Lung (tissue), 12 donors: ENCODE data around the gene ADAM22. TPM values are rescaled to one million over a fixed set of nuclear protein-coding genes. Genes with fewer than 3 reads are reported as not detected.

Experiments
- ATAC-seq: fragments of 200-7000 bp; cut with Tn5 transposase; one replicate; pipeline ENCODE4 v1.9.1; 2020; ENCODE audit warnings: moderate number of reproducible peaks; ENCODE audit not compliant: insufficient read depth, low FRiP score
- DNase-seq, 3 donors: peaks; one replicate each; pipeline ENCODE4 v3.0.0-alpha.2; 2013 to 2017
- H3K27ac ChIP-seq, 2 donors: one replicate each; pipeline ENCODE4 v1.5.1; 2013; ENCODE audit warnings: mild to moderate bottlenecking in 2 of 2, moderate library complexity in 2 of 2, control low read depth in 1 of 2, inconsistent platforms in 1 of 2, low read depth in 1 of 2, low read length in 1 of 2
- H3K27me3 ChIP-seq, 3 donors: one replicate each; pipeline ENCODE4 v1.5.1; 2013; ENCODE audit warnings: low read length in 2 of 3; ENCODE audit not compliant: control insufficient read depth in 3 of 3, insufficient read depth in 3 of 3
- H3K36me3 ChIP-seq, 4 donors: one replicate each; pipeline ENCODE4 v1.5.1; 2013; ENCODE audit warnings: low read length in 4 of 4, mild to moderate bottlenecking in 1 of 4, moderate library complexity in 1 of 4; ENCODE audit not compliant: control insufficient read depth in 4 of 4, insufficient read depth in 4 of 4
- H3K4me1 ChIP-seq, 5 donors: one replicate each; pipeline ENCODE4 v1.5.1; 2013; ENCODE audit warnings: low read length in 5 of 5, mild to moderate bottlenecking in 2 of 5, moderate library complexity in 1 of 5; ENCODE audit not compliant: control insufficient read depth in 5 of 5, insufficient read depth in 5 of 5
- H3K4me3 ChIP-seq: one replicate; pipeline ENCODE4 v1.5.1; 2013; ENCODE audit warnings: mild to moderate bottlenecking, control low read depth, moderate library complexity
- H3K9ac ChIP-seq, 2 donors: one replicate each; pipeline ENCODE4 v1.5.1; 2013; ENCODE audit warnings: low read length in 2 of 2, control low read depth in 1 of 2; ENCODE audit not compliant: insufficient read depth in 1 of 2
- H3K9me3 ChIP-seq, 4 donors: one replicate each; pipeline ENCODE4 v1.5.1; 2013; ENCODE audit warnings: low read length in 3 of 4, mild to moderate bottlenecking in 1 of 4, moderate library complexity in 1 of 4; ENCODE audit not compliant: control insufficient read depth in 4 of 4, insufficient read depth in 3 of 4
- WGBS, 2 donors: extraction: QIAGEN DNeasy Blood & Tissue Kit; methylation state at CpG; one replicate each; pipeline ENCODE4 v1.1.7; 2013; 5-methylcytosine and 5-hydroxymethylcytosine counted together
- polyA plus RNA-seq, 2 donors: library from polyadenylated mRNA; stranded (reverse); fragments of 200-250 nt; gene quantifications; one replicate each; pipeline ENCODE4 v1.2.1, GENCODE V29; 2013
- total RNA-seq, 2 donors: library from RNA; depleted of rRNA in 1 of 2; stranded (reverse); fragments of >200 nt in 1 of 2; gene quantifications; one replicate each; pipeline ENCODE4 v1.2.1, GENCODE V29; 2014 to 2021
- TF ChIP-seq, protein P1 (sequence below): IDR thresholded peaks from 2 replicates; pipeline ENCODE4 v1.5.1; 2012; ENCODE audit warnings: mild to moderate bottlenecking; ENCODE audit errors: control extremely low read depth, extremely low read depth
- donor health status: control.
- donor health status: control.
- donor health status: Bipolar disorder and iron deficiency.
- donor health status: healthy.
- donor health status: DM: yes; HTN: yes; CAD: no.

ADAM22 gene
- total and polyA plus RNA-seq, 4 donors = 0.13 to 17.7 (median 0.97) TPM

- H3K36me3 ChIP-seq = no peaks in the 10 kb centered on the region
- DNase-seq (no peak), ATAC-seq (no peak)
- no peaks in the 10 kb centered on the region for H3K27me3 ChIP-seq
- WGBS, 2 donors = 88 to 93% methylated on average over 3 of the region's 3 CpGs
- no peak overlapping the region for H3K9ac ChIP-seq
- TF ChIP-seq, protein P1, sequence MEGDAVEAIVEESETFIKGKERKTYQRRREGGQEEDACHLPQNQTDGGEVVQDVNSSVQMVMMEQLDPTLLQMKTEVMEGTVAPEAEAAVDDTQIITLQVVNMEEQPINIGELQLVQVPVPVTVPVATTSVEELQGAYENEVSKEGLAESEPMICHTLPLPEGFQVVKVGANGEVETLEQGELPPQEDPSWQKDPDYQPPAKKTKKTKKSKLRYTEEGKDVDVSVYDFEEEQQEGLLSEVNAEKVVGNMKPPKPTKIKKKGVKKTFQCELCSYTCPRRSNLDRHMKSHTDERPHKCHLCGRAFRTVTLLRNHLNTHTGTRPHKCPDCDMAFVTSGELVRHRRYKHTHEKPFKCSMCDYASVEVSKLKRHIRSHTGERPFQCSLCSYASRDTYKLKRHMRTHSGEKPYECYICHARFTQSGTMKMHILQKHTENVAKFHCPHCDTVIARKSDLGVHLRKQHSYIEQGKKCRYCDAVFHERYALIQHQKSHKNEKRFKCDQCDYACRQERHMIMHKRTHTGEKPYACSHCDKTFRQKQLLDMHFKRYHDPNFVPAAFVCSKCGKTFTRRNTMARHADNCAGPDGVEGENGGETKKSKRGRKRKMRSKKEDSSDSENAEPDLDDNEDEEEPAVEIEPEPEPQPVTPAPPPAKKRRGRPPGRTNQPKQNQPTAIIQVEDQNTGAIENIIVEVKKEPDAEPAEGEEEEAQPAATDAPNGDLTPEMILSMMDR = no peak
- H3K4me1 ChIP-seq = peaks cover 0 to 3% (median 0%) of the 10 kb centered on the region in 5 donors
- no peaks in the 10 kb centered on the region for H3K9me3 ChIP-seq
- no peak overlapping the region for H3K27ac ChIP-seq
- no peak overlapping the region for H3K4me3 ChIP-seq
Measured at GRCh38 chr7:87984088-87984487, 50.0 kb downstream of the ADAM22 start.

GRCh38 chr7:87993269-87993668, 59.2 kb downstream of the ADAM22 start:
- H3K9ac ChIP-seq = no peak overlapping the region
- ATAC-seq (no peak), DNase-seq (no peak)
- no peaks in the 10 kb centered on the region for H3K36me3 ChIP-seq
- TF ChIP-seq, protein P1 = no peak
- H3K4me1 ChIP-seq = no peaks in the 10 kb centered on the region
- no peaks in the 10 kb centered on the region for H3K27me3 ChIP-seq
- H3K27ac ChIP-seq = no peak overlapping the region
- no peaks in the 10 kb centered on the region for H3K9me3 ChIP-seq
- H3K4me3 ChIP-seq = no peak overlapping the region

DNA sequence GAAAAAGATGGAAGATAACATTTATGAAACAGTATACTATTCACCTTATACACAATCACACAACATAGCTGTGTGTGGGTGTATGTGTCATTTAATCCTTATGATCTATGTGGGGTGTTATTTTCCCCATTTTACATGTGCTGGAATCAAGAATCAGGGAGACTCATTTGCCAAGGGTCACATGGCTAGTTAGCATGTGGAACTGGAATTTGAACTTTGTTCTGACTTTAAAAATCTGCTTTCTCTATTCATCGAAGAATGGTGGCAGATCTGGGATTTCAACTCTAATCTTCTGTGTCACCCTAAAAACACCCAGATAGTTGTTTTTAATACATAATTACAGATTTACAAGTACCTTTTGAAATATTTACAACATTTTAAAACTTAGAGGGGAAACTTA, 65.2 kb downstream of the ADAM22 start:
- Histone ChIP-seq H3K27me3 (no peaks in the 10 kb centered on the region), H3K27ac (no peak overlapping the region), H3K9me3 (no peaks in the 10 kb centered on the region), H3K4me3 (no peak overlapping the region), H3K4me1 (peaks cover 0 to 7% (median 0%) of the 10 kb centered on the region in 5 donors), H3K9ac (no peak overlapping the region), H3K36me3 (no peaks in the 10 kb centered on the region)
- no peak for DNase-seq
- WGBS, 2 donors = 80 to 88% methylated on average over 1 of the region's 1 CpG
- TF ChIP-seq, protein P1 = no peak
- no peak for ATAC-seq
